Coronary artery (tissue), 2 donors: ENCODE results near the gene HADHA.

Experiments used
- DNase-seq: peaks from one replicate; pipeline ENCODE4 v3.0.0-alpha.2; 2017; ENCODE audit warnings: low spot score
- H3K27ac ChIP-seq, 2 donors: fragments of 200-600 bp; sonication (generic); one replicate each; pipeline ENCODE4 v1.5.1; 2016 to 2019
- H3K4me3 ChIP-seq: fragments of 200-600 bp; sonication (generic); 2 replicates; pipeline ENCODE4 v1.5.1; 2016; ENCODE audit warnings: mild to moderate bottlenecking, moderate library complexity
- TF ChIP-seq, protein P1 (sequence below): fragments of 200-600 bp; sonication (generic); IDR thresholded peaks from one replicate; pipeline ENCODE4 v1.5.1; 2019; ENCODE audit warnings: antibody characterized with exemption

HADHA gene

DNA sequence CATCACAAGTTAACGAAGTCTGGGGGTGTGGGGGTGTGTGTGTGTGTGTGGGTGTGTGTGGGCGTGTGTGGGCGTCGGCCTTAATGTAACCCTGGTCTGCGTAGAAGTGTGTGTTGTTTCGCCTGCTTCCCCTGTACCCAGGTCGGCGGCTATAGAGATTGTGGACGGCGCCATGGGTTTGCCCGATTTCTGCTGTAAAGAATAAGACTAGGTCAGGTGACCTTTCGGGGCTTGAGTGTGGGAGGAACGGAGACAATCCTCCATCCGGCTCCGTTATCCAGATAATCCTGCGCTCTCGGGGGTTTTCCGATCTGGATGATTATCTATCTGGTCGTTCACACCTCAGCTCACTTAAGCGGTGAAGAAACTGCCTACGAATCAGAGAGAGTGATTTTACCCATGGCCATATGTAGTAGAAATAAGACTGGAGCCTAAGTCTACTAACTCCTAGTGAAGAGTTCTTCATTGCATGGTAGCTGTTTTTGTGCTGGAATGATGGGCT, 850 bp upstream of the HADHA start:
- TF ChIP-seq, protein P1, sequence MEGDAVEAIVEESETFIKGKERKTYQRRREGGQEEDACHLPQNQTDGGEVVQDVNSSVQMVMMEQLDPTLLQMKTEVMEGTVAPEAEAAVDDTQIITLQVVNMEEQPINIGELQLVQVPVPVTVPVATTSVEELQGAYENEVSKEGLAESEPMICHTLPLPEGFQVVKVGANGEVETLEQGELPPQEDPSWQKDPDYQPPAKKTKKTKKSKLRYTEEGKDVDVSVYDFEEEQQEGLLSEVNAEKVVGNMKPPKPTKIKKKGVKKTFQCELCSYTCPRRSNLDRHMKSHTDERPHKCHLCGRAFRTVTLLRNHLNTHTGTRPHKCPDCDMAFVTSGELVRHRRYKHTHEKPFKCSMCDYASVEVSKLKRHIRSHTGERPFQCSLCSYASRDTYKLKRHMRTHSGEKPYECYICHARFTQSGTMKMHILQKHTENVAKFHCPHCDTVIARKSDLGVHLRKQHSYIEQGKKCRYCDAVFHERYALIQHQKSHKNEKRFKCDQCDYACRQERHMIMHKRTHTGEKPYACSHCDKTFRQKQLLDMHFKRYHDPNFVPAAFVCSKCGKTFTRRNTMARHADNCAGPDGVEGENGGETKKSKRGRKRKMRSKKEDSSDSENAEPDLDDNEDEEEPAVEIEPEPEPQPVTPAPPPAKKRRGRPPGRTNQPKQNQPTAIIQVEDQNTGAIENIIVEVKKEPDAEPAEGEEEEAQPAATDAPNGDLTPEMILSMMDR, result no peak
- peak; percentile 74 for DNase-seq
- Histone ChIP-seq H3K27ac (peak overlapping the region; percentile 91 to 95), H3K4me3 (peak overlapping the region; percentile 84)

DNA sequence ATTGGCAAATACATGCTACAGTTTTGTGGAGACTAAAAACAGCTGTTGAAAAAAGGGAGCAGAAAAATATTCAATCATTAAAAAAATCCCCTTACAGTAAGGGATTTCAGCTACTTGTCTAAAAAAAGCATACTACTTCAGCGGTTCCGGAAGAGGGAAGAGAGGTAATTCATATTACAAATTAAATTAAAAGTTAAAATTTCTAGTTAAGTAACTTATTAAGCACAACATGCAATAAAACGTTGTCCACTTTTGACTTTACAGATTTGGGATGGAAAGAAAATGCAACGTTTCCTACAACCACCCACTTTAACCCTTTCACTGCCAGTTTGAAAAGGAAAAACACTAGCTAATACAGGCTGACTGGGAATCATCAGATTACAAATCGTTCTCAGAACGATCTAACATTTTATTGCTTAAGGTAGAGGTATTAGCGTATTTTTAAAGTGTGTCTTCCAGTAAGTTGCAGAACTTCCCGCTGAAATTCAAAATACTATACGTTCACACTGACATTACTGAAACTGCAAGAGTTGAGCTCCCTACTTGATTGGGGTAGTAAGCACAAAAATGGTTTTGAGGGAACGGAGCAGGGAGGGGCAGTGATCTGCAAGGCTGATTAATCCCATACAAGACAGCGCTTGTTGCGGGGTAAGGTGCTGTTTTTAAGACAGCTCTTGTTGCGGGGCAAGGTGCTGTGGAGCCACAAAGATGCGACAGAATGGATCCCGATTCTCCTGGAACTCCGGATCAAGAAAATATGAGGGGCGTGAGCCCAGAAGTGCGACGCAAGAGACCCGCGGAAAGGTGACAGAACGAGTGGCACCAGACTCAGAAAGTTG, 743 bp downstream of the HADHA start:
- TF ChIP-seq, protein P1, result no peak
- Histone ChIP-seq H3K4me3 (peak overlapping the region; percentile 84), H3K27ac (peak overlapping the region; percentile 91 to 95)
- no peak for DNase-seq

DNA sequence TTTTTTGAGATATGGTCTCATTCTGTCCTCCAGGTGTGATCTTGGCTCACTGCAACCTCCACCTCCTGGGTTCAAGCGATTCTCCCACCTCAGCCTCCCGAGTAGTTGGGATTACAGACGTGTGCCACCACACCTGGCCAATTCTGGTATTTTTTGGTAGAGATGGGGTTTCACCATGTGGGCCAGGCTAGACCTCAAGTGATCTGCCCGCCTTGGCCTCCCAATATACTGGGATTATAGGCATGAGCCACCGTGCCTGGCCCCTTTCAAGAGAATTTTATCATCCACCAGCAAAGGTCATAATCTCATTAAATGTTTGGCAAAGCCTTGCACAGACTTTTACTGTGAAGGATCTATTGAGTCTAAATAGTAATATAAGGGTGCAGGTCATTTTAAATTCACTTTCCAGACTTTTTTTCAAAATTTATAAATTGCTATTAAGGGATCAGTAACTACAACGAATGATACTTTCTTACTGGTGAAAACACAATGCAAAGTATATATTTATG, 2.5 kb downstream of the HADHA start:
- DNase-seq, result no peak
- TF ChIP-seq, protein P1, result no peak
- H3K27ac ChIP-seq, result no peak overlapping the region
- no peak overlapping the region for H3K4me3 ChIP-seq

DNA sequence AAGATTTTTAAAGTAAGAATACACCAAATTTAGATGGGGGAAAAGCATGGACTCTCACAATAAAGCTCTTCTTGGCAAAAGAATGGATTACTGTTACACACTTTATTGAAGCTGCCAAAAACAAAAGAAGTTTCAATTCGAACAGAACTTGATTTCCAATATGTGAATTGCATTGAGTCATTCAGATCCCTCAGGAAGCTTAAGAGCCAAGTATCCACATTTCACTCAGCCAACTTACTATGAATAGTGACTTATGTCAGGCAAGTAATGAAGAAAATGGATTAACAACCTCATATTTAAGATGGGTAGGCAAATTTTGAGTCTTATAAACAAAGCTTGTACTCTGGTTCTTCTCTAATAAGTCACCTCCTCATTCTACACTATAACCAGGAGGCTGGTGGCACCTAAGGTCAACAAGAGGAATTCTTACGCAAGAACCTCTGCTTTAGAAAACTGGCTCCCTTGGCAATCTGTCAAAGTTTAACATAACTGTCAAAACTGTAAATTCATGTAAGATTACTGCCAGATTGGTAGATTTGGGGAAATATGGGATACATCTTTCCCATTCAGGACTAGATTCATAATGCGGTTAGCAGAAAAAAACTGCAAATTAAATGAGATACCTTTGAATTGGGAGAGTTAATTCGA, 6.0 kb downstream of the HADHA start:
- TF ChIP-seq, protein P1, result no peak
- no peak for DNase-seq
- no peak overlapping the region for H3K27ac ChIP-seq
- H3K4me3 ChIP-seq, result no peak overlapping the region

DNA sequence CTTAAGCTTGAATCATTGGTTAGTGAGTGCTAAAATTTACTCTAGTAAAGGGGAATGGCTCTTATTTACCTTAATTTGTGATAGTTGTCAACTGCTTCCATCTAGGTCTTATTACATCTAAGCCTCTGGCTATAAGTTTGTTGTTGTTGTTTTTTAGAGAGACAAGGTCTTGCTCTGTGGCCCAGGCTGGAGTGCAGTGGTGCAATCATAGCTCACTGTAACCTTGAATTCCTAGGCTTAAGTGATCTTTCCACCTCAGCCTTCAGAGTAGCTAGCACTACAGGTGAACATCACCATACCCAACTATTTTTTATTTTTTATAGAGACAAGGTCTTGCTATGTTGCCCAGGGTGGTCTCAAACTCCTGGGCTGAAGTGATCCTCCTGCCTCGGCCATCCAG, 6.6 kb downstream of the HADHA start:
- H3K27ac ChIP-seq, result no peak overlapping the region
- no peak for DNase-seq
- no peak overlapping the region for H3K4me3 ChIP-seq
- TF ChIP-seq, protein P1, result no peak

DNA sequence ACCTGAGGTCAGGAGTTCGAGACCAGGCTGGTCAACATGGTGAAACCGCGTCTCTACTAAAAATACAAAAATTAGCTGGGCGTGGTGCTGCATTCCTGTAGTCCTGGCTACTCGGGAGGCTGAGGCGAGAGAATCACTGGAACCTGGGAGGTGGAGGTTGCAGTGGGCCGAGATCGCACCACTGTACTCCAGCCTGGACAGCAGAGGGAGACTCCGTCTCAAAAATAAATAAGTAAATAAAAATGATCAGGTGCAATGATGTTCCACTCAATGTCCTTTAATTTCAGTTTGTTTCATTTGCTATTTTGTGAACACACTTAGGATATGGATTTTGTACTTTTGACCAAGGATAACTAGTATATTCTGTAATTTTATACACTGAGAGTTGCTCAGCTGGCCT, 9.3 kb downstream of the HADHA start:
- Histone ChIP-seq H3K4me3 (no peak overlapping the region), H3K27ac (no peak overlapping the region)
- no peak for DNase-seq
- TF ChIP-seq, protein P1, result no peak
